Measurements from ENCODE around the gene RPL38. TPM values are rescaled to one million over a fixed set of nuclear protein-coding genes. Genes with fewer than 3 reads are reported as not detected.

Gene RPL38
- total RNA-seq, 2 experiments from 2014 or later: 2,305 to 2,531 TPM

DNA sequence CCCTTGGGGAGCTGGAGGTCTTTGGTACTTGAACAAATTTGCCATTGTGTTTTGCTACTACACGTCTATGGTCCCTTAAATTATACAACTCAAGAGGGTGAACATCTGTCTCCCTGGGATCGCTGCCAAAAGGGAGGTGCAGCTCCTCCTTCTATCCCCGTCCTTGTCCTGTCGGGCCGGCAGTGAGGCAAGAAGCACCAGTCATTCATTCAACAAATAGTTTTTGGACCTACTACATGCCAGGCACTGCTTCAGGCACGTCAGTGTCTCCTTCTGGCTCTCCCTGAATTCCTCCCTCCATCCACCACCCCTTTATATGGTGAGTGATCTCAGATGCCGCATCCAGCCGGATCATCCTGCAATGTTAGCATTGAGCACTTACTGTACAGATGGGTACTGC is 2.2 kb upstream of the RPL38 start:
- TF ChIP-seq, protein P1, sequence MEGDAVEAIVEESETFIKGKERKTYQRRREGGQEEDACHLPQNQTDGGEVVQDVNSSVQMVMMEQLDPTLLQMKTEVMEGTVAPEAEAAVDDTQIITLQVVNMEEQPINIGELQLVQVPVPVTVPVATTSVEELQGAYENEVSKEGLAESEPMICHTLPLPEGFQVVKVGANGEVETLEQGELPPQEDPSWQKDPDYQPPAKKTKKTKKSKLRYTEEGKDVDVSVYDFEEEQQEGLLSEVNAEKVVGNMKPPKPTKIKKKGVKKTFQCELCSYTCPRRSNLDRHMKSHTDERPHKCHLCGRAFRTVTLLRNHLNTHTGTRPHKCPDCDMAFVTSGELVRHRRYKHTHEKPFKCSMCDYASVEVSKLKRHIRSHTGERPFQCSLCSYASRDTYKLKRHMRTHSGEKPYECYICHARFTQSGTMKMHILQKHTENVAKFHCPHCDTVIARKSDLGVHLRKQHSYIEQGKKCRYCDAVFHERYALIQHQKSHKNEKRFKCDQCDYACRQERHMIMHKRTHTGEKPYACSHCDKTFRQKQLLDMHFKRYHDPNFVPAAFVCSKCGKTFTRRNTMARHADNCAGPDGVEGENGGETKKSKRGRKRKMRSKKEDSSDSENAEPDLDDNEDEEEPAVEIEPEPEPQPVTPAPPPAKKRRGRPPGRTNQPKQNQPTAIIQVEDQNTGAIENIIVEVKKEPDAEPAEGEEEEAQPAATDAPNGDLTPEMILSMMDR (IDR thresholded peaks at IDR 0.05): no peak
- POLR2A ChIA-PET: no interaction called here
- Mint-ChIP-seq H3K36me3 (ENCODE audit: low read depth) (peaks cover 20% of the 10 kb centered on the region), H3K27me3 (peaks cover 34% of the 10 kb centered on the region), H3K4me3 (no peak overlapping the region), H3K27ac (no peak overlapping the region), H3K9me3 (no peaks in the 10 kb centered on the region), H3K4me1 (ENCODE audit: low read depth) (peaks cover 34% of the 10 kb centered on the region)
- CTCF ChIA-PET: no interaction called here
- H3K4me1 ChIP-seq (ENCODE audit: insufficient read depth, low read length): peaks cover 40% of the 10 kb centered on the region
- H3K36me3 ChIP-seq (ENCODE audit: insufficient read depth, low read length): peaks cover 21% of the 10 kb centered on the region
- ATAC-seq (ENCODE audit: poor library complexity) (no peak), DNase-seq (no peak)
- no peak overlapping the region for H3K27ac ChIP-seq (ENCODE audit: low read depth in 1 of 2, low read length in 2 of 2)
- no peak overlapping the region for H3K4me3 ChIP-seq (ENCODE audit: low read length)
- no peaks in the 10 kb centered on the region for H3K9me3 ChIP-seq (ENCODE audit: control insufficient read depth in 1 of 2, insufficient read depth in 1 of 2, low read length in 2 of 2)
- intact Hi-C loops (cut with DNase I, micrococcal nuclease): loop anchor here in 1 of 2 experiments (5.0 to 10.0 kb wide), 3 partner anchors 534 to 1476 kb away; partner anchors contain the start of gene RAB37
- peaks cover 24 to 28% of the 10 kb centered on the region in 2 experiments for H3K27me3 ChIP-seq (ENCODE audit: control insufficient read depth in 1 of 2, insufficient read depth in 2 of 2, low read length in 2 of 2)

DNA sequence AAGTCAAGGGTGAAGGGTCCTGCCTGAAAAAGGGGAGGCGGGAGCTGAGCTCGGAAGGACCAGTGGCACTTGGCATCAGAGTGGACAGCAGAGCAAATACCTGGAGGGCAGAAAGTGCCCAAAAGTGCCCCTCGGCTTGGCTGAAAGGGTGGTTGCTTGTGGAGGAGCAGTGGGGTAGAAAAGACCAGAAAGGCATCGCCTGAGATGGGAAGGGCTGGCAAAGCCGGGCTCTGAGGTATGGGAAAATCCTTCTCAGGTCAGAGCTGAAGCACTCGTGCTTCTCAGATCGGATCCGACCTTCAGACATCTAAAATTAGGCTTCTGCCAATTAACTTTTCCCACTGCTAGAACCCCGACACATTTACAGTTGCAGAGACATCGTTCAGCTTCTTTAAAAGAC is 1.5 kb upstream of the RPL38 start:
- ChIA-PET CTCF (no interaction called here), POLR2A (interaction anchor here (1.8 kb wide), 1 partner anchor 11 kb away, joined by 11 read pairs; the partner anchor contains the start of gene TTYH2)
- intact Hi-C loops (cut with DNase I, micrococcal nuclease): loop anchor here (2.0 to 10.0 kb wide), 4 partner anchors 255 to 1477 kb away; partner anchors contain the start of gene RAB37 (in 1 of the 2)
- Mint-ChIP-seq H3K27me3 (peaks cover 32% of the 10 kb centered on the region), H3K36me3 (ENCODE audit: low read depth) (peaks cover 25% of the 10 kb centered on the region), H3K4me1 (ENCODE audit: low read depth) (peaks cover 38% of the 10 kb centered on the region), H3K27ac (no peak overlapping the region), H3K4me3 (peak overlapping the region; percentile 71), H3K9me3 (no peaks in the 10 kb centered on the region)
- H3K9me3 ChIP-seq (ENCODE audit: control insufficient read depth in 1 of 2, insufficient read depth in 1 of 2, low read length in 2 of 2): no peaks in the 10 kb centered on the region
- H3K4me3 ChIP-seq (ENCODE audit: low read length): no peak overlapping the region
- no peak overlapping the region for H3K27ac ChIP-seq (ENCODE audit: low read depth in 1 of 2, low read length in 2 of 2)
- H3K27me3 ChIP-seq (ENCODE audit: control insufficient read depth in 1 of 2, insufficient read depth in 2 of 2, low read length in 2 of 2): peaks cover 24 to 25% of the 10 kb centered on the region in 2 experiments
- H3K4me1 ChIP-seq (ENCODE audit: insufficient read depth, low read length): peaks cover 47% of the 10 kb centered on the region
- TF ChIP-seq, protein P1 (IDR thresholded peaks at IDR 0.05): no peak
- ATAC-seq (ENCODE audit: poor library complexity): no peak
- peaks cover 28% of the 10 kb centered on the region for H3K36me3 ChIP-seq (ENCODE audit: insufficient read depth, low read length)
- no peak for DNase-seq

DNA sequence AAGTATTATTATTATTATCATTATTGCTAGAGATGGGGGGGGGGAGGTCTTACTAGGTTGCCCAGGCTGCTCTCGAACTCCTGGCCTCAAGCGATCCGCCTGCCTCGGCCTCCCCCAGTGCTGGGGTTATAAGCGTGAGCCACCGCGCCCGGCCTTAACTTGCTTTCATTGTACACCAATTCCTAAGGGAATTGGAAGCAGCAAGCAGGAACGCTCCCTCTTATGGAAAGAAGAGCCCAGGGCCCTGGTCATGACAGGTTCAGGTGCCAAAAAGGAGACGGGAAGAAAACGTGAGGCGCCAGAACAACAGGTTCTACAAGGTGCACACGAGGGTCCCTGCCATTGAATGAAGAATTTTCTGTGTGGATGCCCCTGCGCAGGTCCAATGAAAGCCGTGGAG is 540 bp upstream of the RPL38 start:
- H3K27me3 ChIP-seq (ENCODE audit: control insufficient read depth in 1 of 2, insufficient read depth in 2 of 2, low read length in 2 of 2): peaks cover 20 to 24% of the 10 kb centered on the region in 2 experiments
- H3K4me1 ChIP-seq (ENCODE audit: insufficient read depth, low read length): peaks cover 53% of the 10 kb centered on the region
- Mint-ChIP-seq H3K4me1 (ENCODE audit: low read depth) (peaks cover 41% of the 10 kb centered on the region), H3K36me3 (ENCODE audit: low read depth) (peaks cover 32% of the 10 kb centered on the region), H3K4me3 (peak overlapping the region; percentile 94), H3K9me3 (no peaks in the 10 kb centered on the region), H3K27me3 (peaks cover 23% of the 10 kb centered on the region), H3K27ac (peak overlapping the region; percentile 82)
- no peak overlapping the region for H3K4me3 ChIP-seq (ENCODE audit: low read length)
- ChIA-PET CTCF (interaction anchor here (0.9 to 2.5 kb wide), 6 partner anchors 9 to 166 kb away, joined by 3 to 16 read pairs (median 4); partner anchors contain the start of genes BTBD17 and TTYH2), POLR2A (interaction anchor here (0.6 to 1.8 kb wide), 6 partner anchors 10 to 1476 kb away, joined by 3 to 11 read pairs (median 3); partner anchors contain the start of genes BTBD17 and TTYH2)
- no peak overlapping the region for H3K27ac ChIP-seq (ENCODE audit: low read depth in 1 of 2, low read length in 2 of 2)
- ATAC-seq (ENCODE audit: poor library complexity) (no peak), DNase-seq (peak in 1 of 14 experiments; percentile 35)
- TF ChIP-seq, protein P1 (IDR thresholded peaks at IDR 0.05): no peak
- peaks cover 38% of the 10 kb centered on the region for H3K36me3 ChIP-seq (ENCODE audit: insufficient read depth, low read length)
- intact Hi-C loops (cut with DNase I, micrococcal nuclease): loop anchor here (2.0 to 10.0 kb wide), 4 partner anchors 254 to 1478 kb away; partner anchors contain the start of gene RAB37 (in 1 of the 2)
- H3K9me3 ChIP-seq (ENCODE audit: control insufficient read depth in 1 of 2, insufficient read depth in 1 of 2, low read length in 2 of 2): no peaks in the 10 kb centered on the region

Data from CD4-positive, alpha-beta T cell (primary cell).